GM20000 (cell line): ENCODE measurements around the gene RASGRF2.

ENCODE experiments used
- DNase-seq: peaks from one replicate; pipeline ENCODE4 v3.0.0; 2012; ENCODE audit warnings: low spot score
- TF ChIP-seq, protein P1 (sequence below): IDR thresholded peaks from 2 replicates; pipeline ENCODE4 v1.5.1; 2012; ENCODE audit warnings: mild to moderate bottlenecking, control low read depth; ENCODE audit errors: extremely low read depth, missing control alignments

The RASGRF2 gene

DNA sequence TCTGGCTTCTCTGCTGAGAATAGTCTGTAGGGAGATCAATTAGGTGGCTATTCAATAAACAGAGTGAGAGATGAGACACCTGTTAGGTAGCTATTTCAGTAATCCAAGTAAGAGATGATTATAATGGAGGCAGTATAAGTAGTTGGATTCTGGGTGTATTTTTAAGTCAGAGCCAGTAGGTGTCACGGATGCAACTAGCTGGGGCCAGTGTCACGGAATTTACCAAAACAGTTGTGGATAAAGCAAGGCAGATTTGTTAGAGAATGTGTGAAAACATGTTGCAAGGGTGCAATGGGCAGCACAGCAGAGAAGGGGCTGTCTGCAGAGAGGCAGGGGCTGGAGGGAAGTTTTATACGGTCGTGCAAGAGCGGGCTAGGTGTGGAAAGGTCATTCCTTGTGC lies 114.9 kb downstream of the RASGRF2 start:
- TF ChIP-seq, protein P1, sequence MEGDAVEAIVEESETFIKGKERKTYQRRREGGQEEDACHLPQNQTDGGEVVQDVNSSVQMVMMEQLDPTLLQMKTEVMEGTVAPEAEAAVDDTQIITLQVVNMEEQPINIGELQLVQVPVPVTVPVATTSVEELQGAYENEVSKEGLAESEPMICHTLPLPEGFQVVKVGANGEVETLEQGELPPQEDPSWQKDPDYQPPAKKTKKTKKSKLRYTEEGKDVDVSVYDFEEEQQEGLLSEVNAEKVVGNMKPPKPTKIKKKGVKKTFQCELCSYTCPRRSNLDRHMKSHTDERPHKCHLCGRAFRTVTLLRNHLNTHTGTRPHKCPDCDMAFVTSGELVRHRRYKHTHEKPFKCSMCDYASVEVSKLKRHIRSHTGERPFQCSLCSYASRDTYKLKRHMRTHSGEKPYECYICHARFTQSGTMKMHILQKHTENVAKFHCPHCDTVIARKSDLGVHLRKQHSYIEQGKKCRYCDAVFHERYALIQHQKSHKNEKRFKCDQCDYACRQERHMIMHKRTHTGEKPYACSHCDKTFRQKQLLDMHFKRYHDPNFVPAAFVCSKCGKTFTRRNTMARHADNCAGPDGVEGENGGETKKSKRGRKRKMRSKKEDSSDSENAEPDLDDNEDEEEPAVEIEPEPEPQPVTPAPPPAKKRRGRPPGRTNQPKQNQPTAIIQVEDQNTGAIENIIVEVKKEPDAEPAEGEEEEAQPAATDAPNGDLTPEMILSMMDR, result no peak
- DNase-seq, result no peak

DNA sequence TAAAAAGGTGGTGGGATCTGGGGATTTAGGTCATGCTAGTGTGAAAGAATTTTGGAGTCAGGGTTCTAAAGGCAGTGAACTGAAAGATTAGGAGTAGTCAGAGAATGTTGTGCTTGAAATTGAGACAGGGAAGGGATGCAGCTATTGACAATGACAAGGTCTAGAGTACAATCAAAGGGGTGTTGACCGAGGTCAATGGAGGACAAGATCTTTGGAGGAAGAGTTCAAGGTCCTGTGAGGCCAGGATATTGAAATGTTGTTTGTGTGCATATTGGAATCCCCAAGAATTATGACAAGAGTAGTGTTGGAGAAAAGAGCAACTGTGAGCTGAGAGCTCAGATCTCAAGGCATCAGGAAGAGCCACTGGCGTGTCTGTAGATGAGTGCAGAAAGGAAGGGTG lies 116.9 kb downstream of the RASGRF2 start:
- no peak for DNase-seq
- TF ChIP-seq, protein P1, result no peak

DNA sequence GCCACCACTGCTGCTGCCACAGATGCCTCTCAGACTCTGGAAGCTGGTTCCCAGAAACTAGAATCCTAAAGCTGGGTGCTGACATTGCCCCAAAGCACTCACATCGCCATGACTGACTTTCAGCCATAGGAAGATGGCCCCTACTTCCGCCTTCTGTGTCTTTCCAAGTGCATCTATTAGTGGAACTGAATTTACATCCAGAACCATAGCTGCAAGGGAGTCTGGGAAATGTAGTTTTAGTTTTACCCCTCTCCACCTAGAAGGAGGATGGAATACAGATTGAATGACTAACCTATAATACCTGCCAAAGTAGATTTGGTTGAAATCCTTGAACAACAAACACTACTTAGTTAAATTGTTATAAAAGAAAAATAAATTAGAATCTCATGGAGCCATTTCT lies 118.8 kb downstream of the RASGRF2 start:
- no peak for DNase-seq
- TF ChIP-seq, protein P1, result no peak

DNA sequence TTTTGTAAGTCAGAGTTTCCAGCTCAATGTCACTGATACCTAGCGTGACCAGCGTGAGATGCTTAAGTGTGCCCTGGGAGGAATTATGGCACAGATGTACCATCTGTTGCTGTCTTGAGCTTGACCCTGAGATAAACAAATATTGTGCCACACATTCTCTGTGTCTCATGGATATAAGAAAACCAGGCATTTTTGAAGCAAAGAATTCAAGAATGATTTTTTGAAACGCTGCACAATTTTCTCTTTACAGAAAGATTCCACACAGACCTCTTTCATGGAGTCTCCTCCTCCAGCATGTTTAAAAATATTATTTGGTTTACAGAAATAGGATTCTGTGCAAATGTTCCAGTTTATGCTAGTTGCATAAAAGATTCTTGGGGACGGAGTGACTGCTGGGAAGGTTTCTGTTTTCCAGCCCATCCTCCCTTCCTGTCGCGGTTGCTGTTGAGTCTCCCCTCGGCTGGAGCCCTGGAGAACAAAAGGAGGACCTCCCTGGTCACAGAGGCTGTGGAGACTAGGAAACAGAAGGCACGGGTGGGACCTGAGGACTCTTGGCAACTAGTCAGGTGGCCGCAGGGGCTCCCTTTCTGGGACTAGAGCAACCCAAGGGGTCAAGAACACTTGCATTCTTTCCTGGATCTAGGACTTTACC lies 120.8 kb downstream of the RASGRF2 start:
- no peak for DNase-seq
- TF ChIP-seq, protein P1, result no peak

DNA sequence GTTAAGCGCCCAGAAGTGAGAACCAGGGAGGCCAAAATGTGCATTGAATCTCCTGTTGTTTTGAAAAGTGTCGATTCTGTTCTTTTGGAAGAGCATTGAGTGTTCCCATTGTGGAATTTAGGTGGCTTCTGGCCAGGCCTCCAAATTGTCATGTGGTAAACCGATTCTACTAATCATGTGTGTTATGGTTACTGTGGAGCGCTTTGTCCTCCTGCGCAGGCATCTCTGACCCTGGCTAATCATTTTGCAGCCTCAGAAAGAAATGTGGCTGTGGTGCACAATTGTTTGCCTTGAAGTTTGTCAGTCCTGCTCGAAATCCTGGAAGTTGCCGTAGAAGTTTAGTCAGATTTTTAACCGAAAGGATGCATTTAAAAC lies 121.3 kb downstream of the RASGRF2 start:
- no peak for DNase-seq
- TF ChIP-seq, protein P1, result no peak

DNA sequence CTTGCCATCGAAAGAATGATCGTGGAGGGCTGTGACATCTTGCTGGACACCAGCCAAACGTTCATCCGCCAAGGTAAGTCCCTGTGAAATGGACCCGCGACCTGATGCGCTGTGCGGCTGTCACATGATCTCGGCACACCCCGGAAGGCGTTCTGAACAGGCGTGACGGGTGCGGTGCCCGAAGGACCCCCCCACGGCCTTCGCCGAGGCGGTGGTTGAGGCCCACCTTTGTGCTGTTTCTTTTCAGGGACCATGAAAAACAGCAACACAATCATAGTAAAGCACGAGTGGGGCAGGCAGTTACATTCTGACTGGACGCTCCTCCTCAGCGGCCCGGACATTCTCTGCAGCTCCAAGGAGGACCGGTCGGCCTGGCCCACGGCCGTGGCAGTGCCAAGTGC lies 126.7 kb downstream of the RASGRF2 start:
- DNase-seq, result no peak
- TF ChIP-seq, protein P1, result no peak

DNA sequence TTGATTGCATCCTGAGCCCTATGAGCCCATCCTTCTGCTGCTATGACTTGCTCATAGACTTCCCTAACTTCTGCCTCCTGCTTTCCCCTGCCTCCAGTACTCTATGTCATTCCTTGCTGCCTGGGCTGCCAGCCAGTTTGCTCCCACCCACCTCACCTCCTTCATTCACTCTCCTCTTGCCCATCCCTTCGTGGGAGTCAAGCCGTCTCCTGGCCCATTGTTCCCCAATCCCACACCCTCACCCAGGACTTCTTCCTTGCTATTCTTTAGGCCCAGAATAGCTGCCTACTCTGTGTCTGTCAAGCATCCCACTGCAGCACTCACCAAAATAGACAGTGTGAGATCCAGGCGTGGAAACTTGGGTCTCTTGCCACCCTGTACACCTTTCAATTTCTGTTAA lies 131.0 kb downstream of the RASGRF2 start:
- TF ChIP-seq, protein P1, result no peak
- no peak for DNase-seq
